ENCODE measurements around the gene ZNF697.
"Not testable (repeated sequence)": the region's sequence is repeated elsewhere in the genome, so short reads cannot be mapped to it uniquely, and the experiment has no call there.

ZNF697 gene

DNA sequence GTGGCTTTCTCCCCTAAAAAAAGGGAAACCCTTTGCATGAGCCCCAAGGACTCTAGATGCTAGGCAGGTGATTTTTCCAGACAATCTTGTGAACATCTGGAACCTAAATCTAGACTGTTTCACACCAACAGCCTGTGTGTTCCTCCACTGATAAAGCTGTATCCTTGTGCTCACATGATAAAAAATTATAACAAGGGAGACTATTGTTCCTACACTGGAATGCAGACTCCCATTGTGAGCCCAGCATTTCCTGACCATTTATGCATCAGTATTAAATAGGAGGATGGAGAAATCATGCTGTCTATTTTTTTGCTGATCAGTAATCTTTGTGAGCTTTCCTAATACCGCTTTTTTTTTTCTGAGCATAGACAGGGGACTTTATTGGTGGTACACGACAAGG is 52.5 kb downstream of the ZNF697 start:
- FAIRE-seq = no peak

DNA sequence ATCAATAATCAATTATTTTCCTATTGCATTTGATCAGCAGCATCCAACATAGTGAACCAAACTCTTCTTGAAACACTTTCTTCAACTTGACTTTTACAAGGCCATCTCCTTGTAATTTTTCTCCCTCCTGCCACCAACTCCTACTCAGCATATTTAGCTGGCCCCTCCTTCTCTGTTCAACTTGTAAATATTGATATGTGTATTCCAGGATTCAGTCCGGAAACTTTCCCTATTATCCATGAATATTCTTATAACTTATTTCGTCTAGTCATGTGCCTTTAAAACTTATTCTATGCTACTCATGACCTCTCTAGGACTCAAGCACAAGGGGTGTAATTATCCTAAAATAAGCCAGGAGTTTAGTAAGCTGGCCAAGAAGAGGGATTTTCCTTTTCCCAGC is 52.9 kb downstream of the ZNF697 start:
- no peak for FAIRE-seq

DNA sequence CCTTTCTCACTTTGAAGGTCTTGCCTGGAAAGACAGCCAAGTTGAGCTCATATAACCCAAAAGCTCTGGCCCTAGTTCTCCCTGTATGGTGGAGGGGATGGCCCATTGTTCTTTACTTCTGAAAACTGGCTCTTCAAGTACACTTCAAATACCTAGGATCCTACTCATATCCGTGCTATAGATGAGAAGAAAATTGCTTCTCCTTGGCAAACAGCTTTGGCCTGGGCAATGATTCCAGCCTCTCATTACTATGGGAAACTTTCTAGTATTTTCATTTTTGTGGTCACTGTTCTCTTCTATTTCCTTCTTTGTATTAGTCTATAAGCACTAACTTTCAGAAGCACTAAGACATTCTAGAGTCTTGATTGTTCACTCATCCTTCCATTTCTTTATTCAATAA is 53.7 kb downstream of the ZNF697 start:
- FAIRE-seq = no peak

DNA sequence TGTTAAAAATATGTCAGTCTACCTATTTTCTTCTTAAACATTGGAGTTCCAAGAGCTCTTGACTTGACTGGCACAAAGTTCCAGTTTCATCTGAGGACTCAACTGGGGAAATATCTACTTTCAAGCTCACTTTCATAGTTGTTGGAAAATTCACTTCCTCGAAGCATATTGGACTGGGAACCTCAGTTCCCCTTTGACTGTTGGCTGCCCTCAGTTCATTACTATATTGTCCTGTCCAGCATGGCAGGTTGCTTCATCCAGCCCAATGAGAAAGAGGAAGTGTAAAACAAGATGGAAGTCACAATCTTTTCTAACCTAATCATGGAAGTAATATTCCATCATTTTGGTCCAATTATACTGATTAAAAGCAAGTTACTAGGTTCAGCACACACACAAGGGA is 54.3 kb downstream of the ZNF697 start:
- no peak for FAIRE-seq

DNA sequence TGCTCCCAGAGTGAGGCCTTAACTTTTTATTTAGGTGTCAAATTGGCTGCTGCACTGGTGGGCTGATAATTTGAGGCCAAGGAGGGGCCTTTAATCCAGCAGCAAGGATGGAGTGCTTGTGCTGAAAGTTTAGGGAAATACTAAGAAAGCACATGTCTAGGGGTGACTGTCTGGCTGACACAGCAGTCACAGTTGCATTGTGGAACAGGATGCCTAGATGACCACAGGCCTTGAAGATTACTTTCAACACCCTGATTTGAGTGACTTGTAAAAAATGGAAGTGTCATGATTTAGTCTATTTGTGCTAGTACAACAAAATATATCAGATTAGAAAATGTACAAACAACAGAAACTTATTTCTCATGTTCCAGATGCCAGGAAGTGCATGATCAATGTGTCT is 57.7 kb downstream of the ZNF697 start:
- no peak for FAIRE-seq

DNA sequence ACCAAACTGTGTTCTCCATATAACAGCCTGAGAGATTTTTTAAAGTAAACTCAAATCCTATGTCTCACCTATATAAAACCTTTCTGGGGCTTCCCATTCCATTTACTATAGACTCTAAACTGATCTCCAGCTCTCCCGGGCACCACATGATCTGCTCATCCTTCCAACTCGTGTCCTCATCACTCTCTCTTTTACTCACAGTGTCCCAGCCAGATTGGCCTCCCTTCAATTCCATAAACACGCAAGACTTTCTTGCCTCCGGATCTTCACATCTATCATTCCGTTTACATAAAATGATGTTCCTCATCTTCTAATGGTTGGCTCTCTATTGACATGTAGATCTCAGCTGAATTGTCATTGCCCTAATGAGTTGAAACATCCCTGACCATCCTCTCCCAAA is 59.4 kb downstream of the ZNF697 start:
- FAIRE-seq = no peak

DNA sequence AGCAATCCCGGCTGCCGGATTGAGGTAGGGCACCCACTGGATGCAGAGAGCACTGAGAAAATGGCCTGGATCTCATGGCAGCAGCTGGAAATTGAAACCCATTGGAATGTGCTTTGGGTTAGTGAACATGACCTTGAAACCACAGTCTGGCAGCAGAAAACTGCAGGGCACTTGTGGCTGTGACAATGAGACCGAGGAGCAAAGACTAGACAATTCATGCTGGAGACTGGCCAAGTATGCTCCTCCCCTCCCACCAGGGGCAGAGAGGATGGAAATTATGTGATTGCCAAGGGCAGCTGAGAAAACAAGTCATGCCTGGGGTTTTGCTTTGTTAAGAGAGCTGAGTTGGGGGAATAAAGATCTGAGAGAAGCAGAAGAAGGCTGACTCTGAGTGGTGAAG is 60.7 kb downstream of the ZNF697 start:
- FAIRE-seq = no peak

DNA sequence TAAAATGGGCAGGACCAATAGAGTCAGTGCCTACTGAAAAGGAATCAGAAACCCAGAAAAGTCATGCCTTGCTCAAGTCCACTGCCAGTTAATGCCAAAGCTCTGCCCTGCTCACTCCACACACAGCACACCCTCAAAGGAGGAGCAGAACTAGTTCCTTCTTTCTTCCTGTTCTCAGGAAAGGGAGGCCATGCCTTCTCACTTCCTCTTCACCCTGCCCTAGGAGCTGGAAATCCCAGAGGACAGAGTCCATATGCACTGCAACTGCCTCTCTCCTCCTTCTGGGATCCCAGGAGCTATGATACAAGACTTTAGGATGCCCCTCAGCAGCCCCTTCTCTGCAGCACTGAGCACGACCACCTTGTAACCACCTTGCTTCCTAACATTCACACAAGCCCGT is 62.3 kb downstream of the ZNF697 start:
- not testable (repeated sequence) for FAIRE-seq

DNA sequence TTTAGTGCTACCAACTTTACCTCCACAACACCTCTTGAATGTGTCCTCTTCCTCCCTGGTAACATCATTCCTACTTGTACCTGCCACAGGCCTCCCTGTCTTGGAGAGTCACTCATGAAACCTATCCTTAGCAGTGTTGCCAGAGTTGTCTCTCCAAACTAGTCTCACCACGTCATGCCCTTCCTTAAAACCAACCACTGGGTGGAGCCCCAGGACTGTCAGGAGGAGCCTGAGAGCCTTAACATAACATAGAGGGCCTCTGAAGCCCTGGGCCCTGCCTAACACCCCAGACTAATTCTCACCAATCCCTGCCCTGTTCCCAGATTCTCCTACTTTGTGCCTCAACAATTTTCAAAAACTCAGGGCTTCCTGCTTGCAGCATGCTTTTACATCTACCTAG is 65.3 kb downstream of the ZNF697 start:
- no peak for FAIRE-seq

DNA sequence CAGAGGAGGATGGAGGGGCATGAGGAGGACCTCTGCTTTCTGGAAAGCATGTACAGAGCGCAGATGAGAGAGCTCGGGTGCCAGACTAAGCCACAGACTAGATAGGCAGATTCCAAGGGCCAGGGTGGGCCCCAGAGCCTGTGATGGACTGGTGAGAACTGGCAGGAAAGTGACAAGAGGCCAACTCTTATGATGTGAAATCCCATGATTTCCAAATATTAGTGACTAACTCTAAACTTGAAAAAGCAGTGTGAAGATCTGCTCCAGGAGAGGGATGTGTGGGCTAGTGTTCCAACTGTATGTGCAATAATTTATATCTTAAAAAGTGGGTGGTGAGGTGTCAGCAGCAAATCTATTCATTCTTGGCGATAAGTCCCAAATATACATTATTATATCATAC is 67.0 kb downstream of the ZNF697 start:
- not testable (repeated sequence) for FAIRE-seq

DNA sequence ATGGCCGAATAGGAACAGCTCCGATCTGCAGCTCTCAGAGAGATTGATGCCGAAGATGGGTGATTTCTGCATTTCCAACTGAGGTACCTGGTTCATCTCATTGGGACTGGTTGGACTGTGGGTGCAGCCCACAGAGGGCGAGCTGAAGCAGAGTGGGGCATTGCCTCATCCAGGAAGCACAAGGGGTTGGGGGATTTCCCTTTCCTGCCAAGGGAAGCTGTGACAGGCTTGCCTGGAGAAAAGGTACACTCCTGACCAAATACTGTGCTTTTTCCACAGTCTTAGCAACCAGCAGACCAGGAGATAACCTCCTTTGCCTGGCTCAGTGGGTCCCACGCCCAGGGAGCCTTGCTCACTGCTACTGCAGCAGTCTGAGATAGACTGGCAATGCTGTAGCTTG is 74.2 kb downstream of the ZNF697 start:
- FAIRE-seq = no peak

DNA sequence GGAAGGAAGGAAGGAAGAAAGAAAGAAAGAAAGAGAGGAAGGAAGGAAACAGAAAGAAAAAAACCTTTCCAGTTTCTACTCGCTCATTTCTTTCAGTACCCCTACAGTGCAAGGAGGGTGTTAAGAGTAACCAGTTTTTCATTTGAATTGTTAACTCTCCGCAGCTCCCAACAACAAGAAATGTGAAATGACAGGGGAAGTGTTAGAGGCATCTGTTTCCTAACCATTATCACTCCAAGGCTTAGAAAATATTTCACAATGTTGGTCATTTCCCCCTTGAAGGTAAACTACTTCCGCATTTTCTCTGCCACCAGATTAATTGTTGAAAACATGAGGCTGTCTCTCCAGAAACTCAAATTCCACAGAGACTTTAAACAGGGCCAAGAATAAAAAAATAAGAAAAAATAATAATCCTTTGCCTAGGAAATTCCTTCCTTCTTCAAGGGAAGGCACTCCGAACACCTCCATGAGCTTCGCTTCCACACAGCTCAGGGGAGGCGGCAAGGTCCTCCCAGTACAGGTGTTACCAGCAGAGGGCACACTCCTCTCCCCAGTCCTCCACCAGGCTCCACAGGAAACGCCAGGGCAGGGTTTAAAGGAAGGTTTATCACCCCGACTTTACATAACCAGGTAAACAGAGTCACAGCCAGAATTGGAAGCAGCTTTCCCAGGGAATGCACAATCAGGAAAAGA is 78.0 kb downstream of the ZNF697 start:
- FAIRE-seq = not testable (repeated sequence)

Measured in A204.1 (cell line).